H9 (cell line): ENCODE measurements around the gene TBC1D8. TPM values are rescaled to one million over a fixed set of nuclear protein-coding genes. Genes with fewer than 3 reads are reported as not detected.

Experiments used
- DNase-seq: peaks from one replicate; pipeline ENCODE4 v3.0.0-alpha.2; 2017
- H2AFZ ChIP-seq: one replicate; pipeline ENCODE4 v1.6.1; 2013; ENCODE audit warnings: mild to moderate bottlenecking, low read length, control low read depth, moderate library complexity
- H2AK5ac ChIP-seq: 2 replicates; pipeline ENCODE4 v1.6.1; 2013; ENCODE audit warnings: low read length, control low read depth, mixed read lengths; ENCODE audit not compliant: insufficient read length
- H2BK120ac ChIP-seq: one replicate; pipeline ENCODE4 v1.6.1; 2013; ENCODE audit warnings: low read depth, mild to moderate bottlenecking, low read length, control low read depth, inconsistent platforms; ENCODE audit not compliant: poor library complexity, severe bottlenecking
- H2BK12ac ChIP-seq: 2 replicates; pipeline ENCODE4 v1.6.1; 2013; ENCODE audit warnings: low read length, control low read depth, mixed read lengths, low read depth; ENCODE audit not compliant: insufficient read length
- H2BK15ac ChIP-seq: 2 replicates; pipeline ENCODE4 v1.6.1; 2013; ENCODE audit warnings: low read depth, low read length, control low read depth
- H2BK20ac ChIP-seq: one replicate; pipeline ENCODE4 v1.6.1; 2013; ENCODE audit warnings: low read depth, mild to moderate bottlenecking, low read length, control low read depth, inconsistent platforms; ENCODE audit not compliant: poor library complexity, severe bottlenecking
- H2BK5ac ChIP-seq: 2 replicates; pipeline ENCODE4 v1.6.1; 2013; ENCODE audit warnings: low read length, control low read depth, mixed read lengths; ENCODE audit not compliant: insufficient read length
- H3K14ac ChIP-seq: 2 replicates; pipeline ENCODE4 v1.6.1; 2013; ENCODE audit warnings: low read length, control low read depth; ENCODE audit not compliant: insufficient read depth
- H3K18ac ChIP-seq: 2 replicates; pipeline ENCODE4 v1.6.1; 2013; ENCODE audit warnings: low read depth, mild to moderate bottlenecking, mixed read lengths, low read length, control low read depth; ENCODE audit not compliant: insufficient read length
- H3K23ac ChIP-seq: 2 replicates; pipeline ENCODE4 v1.6.1; 2013; ENCODE audit warnings: low read length, control low read depth, mixed read lengths, low read depth; ENCODE audit not compliant: insufficient read length
- H3K23me2 ChIP-seq: 2 replicates; pipeline ENCODE4 v1.6.1; 2013; ENCODE audit warnings: low read depth, mild to moderate bottlenecking, mixed read lengths, low read length, control low read depth; ENCODE audit not compliant: insufficient read length, poor library complexity, severe bottlenecking
- H3K27ac ChIP-seq: 2 replicates; pipeline ENCODE4 v1.5.1; 2013; ENCODE audit warnings: low read length, control low read depth, mixed read lengths, low read depth; ENCODE audit not compliant: insufficient read length
- H3K27me3 ChIP-seq: 2 replicates; pipeline ENCODE4 v1.6.1; 2013; ENCODE audit warnings: low read length, control low read depth, inconsistent platforms; ENCODE audit not compliant: insufficient read depth
- H3K4ac ChIP-seq: 2 replicates; pipeline ENCODE4 v1.6.1; 2013; ENCODE audit warnings: low read depth, mild to moderate bottlenecking, control low read depth, inconsistent platforms, low read length, moderate library complexity
- H3K4me1 ChIP-seq: 2 replicates; pipeline ENCODE4 v1.6.1; 2013; ENCODE audit warnings: low read length, control low read depth, inconsistent platforms; ENCODE audit not compliant: insufficient read depth
- H3K4me2 ChIP-seq: 2 replicates; pipeline ENCODE4 v1.6.1; 2013; ENCODE audit warnings: low read length, control low read depth, mixed read lengths; ENCODE audit not compliant: insufficient read length, insufficient read depth
- H3K56ac ChIP-seq: 2 replicates; pipeline ENCODE4 v1.6.1; 2013; ENCODE audit warnings: low read depth, mild to moderate bottlenecking, mixed read lengths, low read length, control low read depth; ENCODE audit not compliant: insufficient read length
- H3K79me1 ChIP-seq: 2 replicates; pipeline ENCODE4 v1.6.1; 2013; ENCODE audit warnings: low read depth, mild to moderate bottlenecking, moderate library complexity, low read length, control low read depth, inconsistent platforms; ENCODE audit not compliant: insufficient read depth, poor library complexity, severe bottlenecking
- H3K79me2 ChIP-seq: 2 replicates; pipeline ENCODE4 v1.6.1; 2013; ENCODE audit warnings: low read length, control low read depth, inconsistent platforms; ENCODE audit not compliant: insufficient read depth
- H3K9ac ChIP-seq: 2 replicates; pipeline ENCODE4 v1.6.1; 2013; ENCODE audit warnings: low read length, control low read depth, mixed read lengths; ENCODE audit not compliant: insufficient read length; ENCODE audit errors: extremely low read depth
- H3K9me3 ChIP-seq: one replicate; pipeline ENCODE4 v1.6.1; 2013; ENCODE audit warnings: low read depth, low read length, inconsistent platforms; ENCODE audit not compliant: control insufficient read depth
- H3T11ph ChIP-seq: one replicate; pipeline ENCODE4 v1.6.1; 2013; ENCODE audit warnings: mild to moderate bottlenecking, low read length, control low read depth, inconsistent platforms
- H4K20me1 ChIP-seq: one replicate; pipeline ENCODE4 v1.6.1; 2013; ENCODE audit not compliant: control insufficient read depth, insufficient read length, insufficient read depth
- H4K5ac ChIP-seq: 2 replicates; pipeline ENCODE4 v1.6.1; 2013; ENCODE audit warnings: low read depth, mild to moderate bottlenecking, mixed read lengths, low read length, control low read depth; ENCODE audit not compliant: insufficient read length
- H4K8ac ChIP-seq: replicated peaks from 2 replicates; pipeline ENCODE4 v1.6.1; 2013; ENCODE audit warnings: low read length, control low read depth, mixed read lengths, low read depth; ENCODE audit not compliant: insufficient read length
- H4K91ac ChIP-seq: 2 replicates; pipeline ENCODE4 v1.6.1; 2013; ENCODE audit warnings: low read depth, mild to moderate bottlenecking, moderate library complexity, mixed read lengths, low read length, control low read depth; ENCODE audit not compliant: insufficient read length
- H3K27ac Mint-ChIP-seq, 3 experiments: 2 replicates in 2 of 3; 3 replicates in 1 of 3; pipeline ENCODE4 v1.8.0; 2020 to 2021; ENCODE audit warnings: mixed read lengths in 3 of 3, mild to moderate bottlenecking in 1 of 3, moderate library complexity in 1 of 3
- H3K27me3 Mint-ChIP-seq: 2 replicates; pipeline ENCODE4 v1.8.0; 2021; ENCODE audit warnings: low read depth, mild to moderate bottlenecking, moderate library complexity, mixed read lengths
- H3K36me3 Mint-ChIP-seq, 3 experiments: 2 replicates in 2 of 3; 3 replicates in 1 of 3; pipeline ENCODE4 v1.8.0; 2020 to 2021; ENCODE audit warnings: low read depth in 3 of 3, mixed read lengths in 3 of 3; ENCODE audit not compliant: insufficient read depth in 1 of 3
- H3K4me1 Mint-ChIP-seq, 2 experiments: 2 replicates each; pipeline ENCODE4 v1.8.0; 2020; ENCODE audit warnings: mixed read lengths in 2 of 2
- H3K4me3 Mint-ChIP-seq, 2 experiments: 2 replicates in 1 of 2; 3 replicates in 1 of 2; pipeline ENCODE4 v1.8.0; 2020 to 2021; ENCODE audit warnings: mild to moderate bottlenecking in 2 of 2, mixed read lengths in 2 of 2, moderate library complexity in 1 of 2
- H3K9me3 Mint-ChIP-seq, 2 experiments: 2 replicates in 1 of 2; 3 replicates in 1 of 2; pipeline ENCODE4 v1.8.0; 2020; ENCODE audit warnings: mild to moderate bottlenecking in 2 of 2, mixed read lengths in 2 of 2, moderate library complexity in 1 of 2
- WGBS: extraction: QIAGEN DNeasy Blood & Tissue Kit; methylation state at CpG from one replicate; pipeline ENCODE4 v1.1.7; 2013; ENCODE audit warnings: missing lambda C conversion rate, low lambda C conversion rate, mixed read lengths; ENCODE audit not compliant: insufficient read length; ENCODE audit errors: extremely low coverage; 5-methylcytosine and 5-hydroxymethylcytosine counted together
- total RNA-seq: library from RNA; stranded (reverse); gene quantifications from 2 replicates; pipeline ENCODE4 v1.2.1, GENCODE V29; 2021
- TF ChIP-seq, protein P1 (sequence below): fragments of 200-600 bp; sonication (generic); conservative IDR thresholded peaks from 3 replicates; pipeline ENCODE4 v1.8.0; 2021; ENCODE audit warnings: antibody characterized with exemption, mild to moderate bottlenecking

TBC1D8 gene
- total RNA-seq, 1 experiment from 2014 or later, result 16.6 TPM

DNA sequence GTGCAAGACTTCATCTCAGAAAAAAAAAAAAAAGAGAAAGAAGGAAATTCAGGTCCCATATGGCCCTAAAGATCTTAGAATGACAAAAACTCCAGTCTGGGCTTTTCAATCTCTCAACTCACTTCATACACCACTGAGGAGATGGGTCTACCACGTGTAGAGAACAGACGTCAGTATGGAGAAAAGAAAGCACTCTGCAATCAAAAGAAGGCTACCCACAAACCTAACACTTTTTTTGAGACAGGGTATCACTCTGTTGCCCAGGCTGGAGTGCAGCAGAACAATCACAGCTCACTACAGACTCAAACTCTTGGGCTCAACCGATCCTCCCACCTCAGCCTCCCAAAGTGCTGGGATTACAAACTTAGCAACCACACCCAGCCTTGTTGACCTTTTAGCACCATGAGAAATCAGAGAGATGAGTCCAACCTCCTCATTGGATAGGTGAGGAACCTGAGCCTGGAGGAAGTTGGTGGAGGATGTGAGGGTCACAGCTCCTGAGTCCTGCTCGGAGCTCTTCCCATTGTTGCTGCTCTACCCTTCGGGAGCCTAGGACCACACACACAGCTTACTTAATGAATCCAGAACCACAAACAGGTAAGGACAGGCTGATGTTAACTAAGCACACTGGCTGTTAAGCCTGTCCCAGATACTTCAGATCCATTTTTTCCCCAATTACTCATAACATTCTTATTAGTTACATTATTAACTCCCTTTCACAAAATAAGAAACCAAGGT lies 23.7 kb downstream of the TBC1D8 start:
- Histone ChIP-seq H4K91ac (no peak overlapping the region), H2BK12ac (no peak overlapping the region), H3T11ph (no peak overlapping the region), H3K27ac (no peak overlapping the region), H2BK5ac (no peak overlapping the region), H3K79me1 (peaks cover 3% of the 10 kb centered on the region), H2BK120ac (no peak overlapping the region), H3K23ac (no peak overlapping the region), H3K56ac (no peak overlapping the region), H3K9ac (no peak overlapping the region), H3K9me3 (no peaks in the 10 kb centered on the region), H2BK20ac (no peak overlapping the region), H3K18ac (no peak overlapping the region), H3K79me2 (peaks cover 3% of the 10 kb centered on the region; the same call in 1 of the 2 replicates), H3K27me3 (no peaks in the 10 kb centered on the region), H2BK15ac (no peak overlapping the region), H3K4me2 (no peak overlapping the region), H3K4ac (no peak overlapping the region), H3K14ac (0 out of 2 replicates have a peak overlapping the region, but pooled peaks have one; percentile 3), H4K5ac (no peak overlapping the region), H2AK5ac (no peak overlapping the region), H4K20me1 (no peaks in the 10 kb centered on the region), H3K23me2 (no peaks in the 10 kb centered on the region), H2AFZ (no peak overlapping the region), H4K8ac (no peak overlapping the region), H3K4me1 (peaks cover 8% of the 10 kb centered on the region; the same call in 1 of the 2 replicates)
- Mint-ChIP-seq H3K9me3 (no peaks in the 10 kb centered on the region; a peak in 1 of 5 replicates), H3K4me1 (peaks cover 24 to 35% of the 10 kb centered on the region in 2 experiments), H3K4me3 (no peak overlapping the region), H3K27ac (peak overlapping the region in 1 of 3 experiments; percentile 13; a peak in 1 of 7 replicates), H3K27me3 (no peaks in the 10 kb centered on the region), H3K36me3 (peaks cover 0 to 5% (median 0%) of the 10 kb centered on the region in 3 experiments; a peak in 3 of 7 replicates)
- WGBS, result no CpG with 5 or more reads among the region's 5 CpGs
- DNase-seq, result no peak
- TF ChIP-seq, protein P1, sequence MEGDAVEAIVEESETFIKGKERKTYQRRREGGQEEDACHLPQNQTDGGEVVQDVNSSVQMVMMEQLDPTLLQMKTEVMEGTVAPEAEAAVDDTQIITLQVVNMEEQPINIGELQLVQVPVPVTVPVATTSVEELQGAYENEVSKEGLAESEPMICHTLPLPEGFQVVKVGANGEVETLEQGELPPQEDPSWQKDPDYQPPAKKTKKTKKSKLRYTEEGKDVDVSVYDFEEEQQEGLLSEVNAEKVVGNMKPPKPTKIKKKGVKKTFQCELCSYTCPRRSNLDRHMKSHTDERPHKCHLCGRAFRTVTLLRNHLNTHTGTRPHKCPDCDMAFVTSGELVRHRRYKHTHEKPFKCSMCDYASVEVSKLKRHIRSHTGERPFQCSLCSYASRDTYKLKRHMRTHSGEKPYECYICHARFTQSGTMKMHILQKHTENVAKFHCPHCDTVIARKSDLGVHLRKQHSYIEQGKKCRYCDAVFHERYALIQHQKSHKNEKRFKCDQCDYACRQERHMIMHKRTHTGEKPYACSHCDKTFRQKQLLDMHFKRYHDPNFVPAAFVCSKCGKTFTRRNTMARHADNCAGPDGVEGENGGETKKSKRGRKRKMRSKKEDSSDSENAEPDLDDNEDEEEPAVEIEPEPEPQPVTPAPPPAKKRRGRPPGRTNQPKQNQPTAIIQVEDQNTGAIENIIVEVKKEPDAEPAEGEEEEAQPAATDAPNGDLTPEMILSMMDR, result no peak
